HepG2 (cell line): ENCODE measurements around the gene SDC4. TPM values are rescaled to one million over a fixed set of nuclear protein-coding genes. Genes with fewer than 3 reads are reported as not detected.

Source experiments
- DPF2 ChIP-seq: sonication (generic); formaldehyde crosslinking; IDR thresholded peaks from 2 replicates; pipeline ENCODE4 v1.4.0; 2020; ENCODE audit warnings: mild to moderate bottlenecking, low read depth, missing genetic modification reagents, borderline replicate concordance
- HNRNPL ChIP-seq: fragments of 200-400 bp; formaldehyde crosslinking; IDR thresholded peaks from 2 replicates; pipeline ENCODE4 v1.6.1; 2017; ENCODE audit warnings: mild to moderate bottlenecking, low read depth, low read length
- KDM6A ChIP-seq: IDR thresholded peaks from 2 replicates; pipeline ENCODE4 v1.6.1; 2016; ENCODE audit warnings: low read depth
- KLF12 ChIP-seq: sonication (generic); formaldehyde crosslinking; IDR thresholded peaks from 2 replicates; pipeline ENCODE4 v1.4.0; 2020; ENCODE audit warnings: missing genetic modification reagents, borderline replicate concordance
- KMT2A ChIP-seq: sonication (generic); formaldehyde crosslinking; IDR thresholded peaks from 2 replicates; pipeline ENCODE4 v1.4.0; 2020; ENCODE audit warnings: missing genetic modification reagents
- KMT2B ChIP-seq: IDR thresholded peaks from 2 replicates; pipeline ENCODE4 v1.6.1; 2016; ENCODE audit warnings: missing genetic modification reagents, missing compliant biosample characterization
- MIXL1 ChIP-seq: IDR thresholded peaks from 2 replicates; pipeline ENCODE4 v1.6.1; 2016
- MTA3 ChIP-seq: sonication (generic); formaldehyde crosslinking; IDR thresholded peaks from 2 replicates; pipeline ENCODE4 v1.4.0; 2020; ENCODE audit warnings: missing genetic modification reagents
- RXRA ChIP-seq: sonication (generic); formaldehyde crosslinking; IDR thresholded peaks from 2 replicates; pipeline ENCODE4 v1.5.1; 2020; ENCODE audit warnings: missing genetic modification reagents
- ZC3H4 ChIP-seq: sonication (generic); formaldehyde crosslinking; IDR thresholded peaks from 2 replicates; pipeline ENCODE4 v1.4.0; 2020; ENCODE audit warnings: missing genetic modification reagents, borderline replicate concordance
- ZFY ChIP-seq: sonication (generic); formaldehyde crosslinking; IDR thresholded peaks from 2 replicates; pipeline ENCODE4 v1.4.0; 2020; ENCODE audit warnings: missing genetic modification reagents
- ZNF274 ChIP-seq: sonication (generic); formaldehyde crosslinking; IDR thresholded peaks from 2 replicates; pipeline ENCODE4 v1.5.1; 2020; ENCODE audit warnings: mild to moderate bottlenecking, missing genetic modification reagents
- ZNF543 ChIP-seq: sonication (generic); formaldehyde crosslinking; IDR thresholded peaks from 2 replicates; pipeline ENCODE4 v1.4.0; 2020; ENCODE audit warnings: mild to moderate bottlenecking, missing genetic modification reagents
- ZNF558 ChIP-seq: sonication (generic); formaldehyde crosslinking; IDR thresholded peaks from 2 replicates; pipeline ENCODE4 v1.9.0; 2022; ENCODE audit warnings: mild to moderate bottlenecking, missing genetic modification reagents, borderline replicate concordance
- ZNF792 ChIP-seq: IDR thresholded peaks from 2 replicates; pipeline ENCODE4 v1.6.1; 2016
- polyA plus RNA-seq, 8 experiments: library from polyadenylated mRNA; depleted of rRNA in 3 of 8; stranded (reverse) in 7 of 8; unstranded in 1 of 8; fragments of >200 nt; fragmentation: Illumina TruSeq in 4 of 8; extraction: Trizol in 4 of 8; gene quantifications; 2 replicates each; pipeline versions ENCODE4 v1.2.1 to v1.2.3, GENCODE V29; 2011 to 2016; ENCODE audit warnings: low read depth in 4 of 8, missing spikeins in 1 of 8, mixed read lengths in 1 of 8; ENCODE audit not compliant: insufficient read depth in 1 of 8
- total RNA-seq, 5 experiments: library from RNA; depleted of rRNA; stranded (reverse); fragments of >200 nt; fragmentation: Illumina TruSeq; extraction: Trizol; gene quantifications; 2 replicates each; pipeline ENCODE4 v1.2.3, GENCODE V29; 2016; ENCODE audit warnings: low read depth in 1 of 5
- TF ChIP-seq, protein P1 (sequence below): sonication (generic); formaldehyde crosslinking; IDR thresholded peaks from 2 replicates; pipeline ENCODE4 v1.5.1; 2020; ENCODE audit warnings: missing genetic modification reagents, mild to moderate bottlenecking, borderline replicate concordance
- TF ChIP-seq, protein P2 (sequence below): sonication (generic); formaldehyde crosslinking; IDR thresholded peaks from 2 replicates; pipeline ENCODE4 v1.4.0; 2020; ENCODE audit warnings: mild to moderate bottlenecking, missing genetic modification reagents, borderline replicate concordance
- TF ChIP-seq, protein P3 (sequence below): sonication (generic); formaldehyde crosslinking; IDR thresholded peaks from 2 replicates; pipeline ENCODE4 v1.5.0; 2020; ENCODE audit warnings: mild to moderate bottlenecking, missing genetic modification reagents, moderate library complexity
- TF ChIP-seq, protein P4 (sequence below): sonication (generic); formaldehyde crosslinking; conservative IDR thresholded peaks from 2 replicates; pipeline ENCODE4 v1.8.0; 2022; ENCODE audit warnings: mild to moderate bottlenecking, moderate library complexity, missing genetic modification reagents
- TF ChIP-seq, protein P5 (sequence below): sonication (generic); formaldehyde crosslinking; IDR thresholded peaks from 2 replicates; pipeline ENCODE4 v1.4.0; 2020; ENCODE audit warnings: missing genetic modification reagents

SDC4 gene
- total and polyA plus RNA-seq, 2 of the 13 experiments (the other 11 are each of a cell fraction or from before 2014, with no cell fraction given), result 49.0 to 65.1 TPM

DNA sequence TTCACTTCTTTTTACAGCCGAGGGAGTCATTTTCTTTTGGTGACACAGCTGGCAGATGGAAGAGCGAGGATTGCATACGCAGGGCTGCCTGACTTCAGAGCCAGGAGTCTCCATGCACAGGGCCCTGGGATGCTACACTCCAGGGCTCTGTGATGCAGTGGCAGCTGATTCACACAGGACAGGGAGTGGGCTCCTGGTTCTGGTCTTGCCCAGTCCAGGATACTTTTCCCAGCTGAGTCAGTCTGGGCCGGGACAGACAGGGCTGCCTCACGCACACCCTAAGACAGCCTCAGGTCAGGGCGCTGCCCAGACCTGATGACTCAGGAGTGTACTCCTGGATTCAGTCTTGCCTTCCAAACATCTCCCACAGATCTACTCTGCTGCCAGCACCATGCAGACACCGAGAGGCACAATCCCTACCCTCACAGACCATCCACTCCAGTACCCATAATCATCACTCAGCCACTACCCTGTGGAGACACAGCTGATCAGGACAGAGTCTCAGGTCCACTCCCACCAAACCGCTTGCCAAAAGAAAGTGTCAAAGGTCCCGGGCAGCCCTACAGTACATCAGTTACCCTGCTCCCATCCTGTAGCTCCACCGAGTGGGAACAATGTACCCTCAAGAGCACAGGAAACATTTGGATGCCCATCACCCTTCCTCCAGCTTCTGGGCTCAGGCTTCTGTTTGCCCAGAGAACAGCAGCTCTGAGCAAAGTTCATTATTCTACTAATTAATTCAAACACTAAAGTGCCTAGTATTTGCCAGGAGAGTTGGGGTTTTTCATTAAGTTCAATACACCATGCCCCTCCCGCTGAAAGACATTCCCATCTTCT, 11.5 kb downstream of the SDC4 start (continued):
- TF ChIP-seq, protein P1, sequence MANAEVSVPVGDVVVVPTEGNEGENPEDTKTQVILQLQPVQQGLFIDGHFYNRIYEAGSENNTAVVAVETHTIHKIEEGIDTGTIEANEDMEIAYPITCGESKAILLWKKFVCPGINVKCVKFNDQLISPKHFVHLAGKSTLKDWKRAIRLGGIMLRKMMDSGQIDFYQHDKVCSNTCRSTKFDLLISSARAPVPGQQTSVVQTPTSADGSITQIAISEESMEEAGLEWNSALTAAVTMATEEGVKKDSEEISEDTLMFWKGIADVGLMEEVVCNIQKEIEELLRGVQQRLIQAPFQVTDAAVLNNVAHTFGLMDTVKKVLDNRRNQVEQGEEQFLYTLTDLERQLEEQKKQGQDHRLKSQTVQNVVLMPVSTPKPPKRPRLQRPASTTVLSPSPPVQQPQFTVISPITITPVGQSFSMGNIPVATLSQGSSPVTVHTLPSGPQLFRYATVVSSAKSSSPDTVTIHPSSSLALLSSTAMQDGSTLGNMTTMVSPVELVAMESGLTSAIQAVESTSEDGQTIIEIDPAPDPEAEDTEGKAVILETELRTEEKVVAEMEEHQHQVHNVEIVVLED (CRISPR knock-in tag), result 0 out of 2 replicates have a peak, but pooled peaks have one; percentile 40
- TF ChIP-seq KMT2A (CRISPR knock-in tag), result no peak
- TF ChIP-seq KMT2B (CRISPR knock-in tag), result 0 out of 2 replicates have a peak, but pooled peaks have one; percentile 10
- peak; percentile 29; the same call in 1 of the 2 replicates for TF ChIP-seq KLF12 (CRISPR knock-in tag)
- TF ChIP-seq RXRA (CRISPR knock-in tag), result 0 out of 2 replicates have a peak, but pooled peaks have one; percentile 20
- TF ChIP-seq ZFY, result peak; percentile 18; the same call in 1 of the 2 replicates
- TF ChIP-seq, protein P2, sequence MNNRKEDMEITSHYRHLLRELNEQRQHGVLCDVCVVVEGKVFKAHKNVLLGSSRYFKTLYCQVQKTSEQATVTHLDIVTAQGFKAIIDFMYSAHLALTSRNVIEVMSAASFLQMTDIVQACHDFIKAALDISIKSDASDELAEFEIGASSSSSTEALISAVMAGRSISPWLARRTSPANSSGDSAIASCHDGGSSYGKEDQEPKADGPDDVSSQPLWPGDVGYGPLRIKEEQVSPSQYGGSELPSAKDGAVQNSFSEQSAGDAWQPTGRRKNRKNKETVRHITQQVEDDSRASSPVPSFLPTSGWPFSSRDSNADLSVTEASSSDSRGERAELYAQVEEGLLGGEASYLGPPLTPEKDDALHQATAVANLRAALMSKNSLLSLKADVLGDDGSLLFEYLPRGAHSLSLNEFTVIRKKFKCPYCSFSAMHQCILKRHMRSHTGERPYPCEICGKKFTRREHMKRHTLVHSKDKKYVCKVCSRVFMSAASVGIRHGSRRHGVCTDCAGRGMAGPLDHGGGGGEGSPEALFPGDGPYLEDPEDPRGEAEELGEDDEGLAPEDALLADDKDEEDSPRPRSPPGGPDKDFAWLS, result 0 out of 2 replicates have a peak, but pooled peaks have one; percentile 9
- TF ChIP-seq KDM6A (CRISPR knock-in tag), result 0 out of 2 replicates have a peak, but pooled peaks have one; percentile 31
- TF ChIP-seq ZC3H4, result 0 out of 2 replicates have a peak, but pooled peaks have one; percentile 44
- TF ChIP-seq ZNF274 (CRISPR knock-in tag), result no peak
- TF ChIP-seq DPF2 (CRISPR knock-in tag), result 0 out of 2 replicates have a peak, but pooled peaks have one; percentile 36
- TF ChIP-seq ZNF792 (CRISPR knock-in tag), result peak; percentile 12; the same call in 1 of the 2 replicates
- TF ChIP-seq ZNF543 (CRISPR knock-in tag), result peak; percentile 70; the same call in 1 of the 2 replicates
- TF ChIP-seq, protein P3, sequence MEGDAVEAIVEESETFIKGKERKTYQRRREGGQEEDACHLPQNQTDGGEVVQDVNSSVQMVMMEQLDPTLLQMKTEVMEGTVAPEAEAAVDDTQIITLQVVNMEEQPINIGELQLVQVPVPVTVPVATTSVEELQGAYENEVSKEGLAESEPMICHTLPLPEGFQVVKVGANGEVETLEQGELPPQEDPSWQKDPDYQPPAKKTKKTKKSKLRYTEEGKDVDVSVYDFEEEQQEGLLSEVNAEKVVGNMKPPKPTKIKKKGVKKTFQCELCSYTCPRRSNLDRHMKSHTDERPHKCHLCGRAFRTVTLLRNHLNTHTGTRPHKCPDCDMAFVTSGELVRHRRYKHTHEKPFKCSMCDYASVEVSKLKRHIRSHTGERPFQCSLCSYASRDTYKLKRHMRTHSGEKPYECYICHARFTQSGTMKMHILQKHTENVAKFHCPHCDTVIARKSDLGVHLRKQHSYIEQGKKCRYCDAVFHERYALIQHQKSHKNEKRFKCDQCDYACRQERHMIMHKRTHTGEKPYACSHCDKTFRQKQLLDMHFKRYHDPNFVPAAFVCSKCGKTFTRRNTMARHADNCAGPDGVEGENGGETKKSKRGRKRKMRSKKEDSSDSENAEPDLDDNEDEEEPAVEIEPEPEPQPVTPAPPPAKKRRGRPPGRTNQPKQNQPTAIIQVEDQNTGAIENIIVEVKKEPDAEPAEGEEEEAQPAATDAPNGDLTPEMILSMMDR (CRISPR knock-in tag), result peak; percentile 63
- TF ChIP-seq MTA3, result 0 out of 2 replicates have a peak, but pooled peaks have one; percentile 3
- 0 out of 2 replicates have a peak, but pooled peaks have one; percentile 34 for TF ChIP-seq HNRNPL
- TF ChIP-seq, protein P4, sequence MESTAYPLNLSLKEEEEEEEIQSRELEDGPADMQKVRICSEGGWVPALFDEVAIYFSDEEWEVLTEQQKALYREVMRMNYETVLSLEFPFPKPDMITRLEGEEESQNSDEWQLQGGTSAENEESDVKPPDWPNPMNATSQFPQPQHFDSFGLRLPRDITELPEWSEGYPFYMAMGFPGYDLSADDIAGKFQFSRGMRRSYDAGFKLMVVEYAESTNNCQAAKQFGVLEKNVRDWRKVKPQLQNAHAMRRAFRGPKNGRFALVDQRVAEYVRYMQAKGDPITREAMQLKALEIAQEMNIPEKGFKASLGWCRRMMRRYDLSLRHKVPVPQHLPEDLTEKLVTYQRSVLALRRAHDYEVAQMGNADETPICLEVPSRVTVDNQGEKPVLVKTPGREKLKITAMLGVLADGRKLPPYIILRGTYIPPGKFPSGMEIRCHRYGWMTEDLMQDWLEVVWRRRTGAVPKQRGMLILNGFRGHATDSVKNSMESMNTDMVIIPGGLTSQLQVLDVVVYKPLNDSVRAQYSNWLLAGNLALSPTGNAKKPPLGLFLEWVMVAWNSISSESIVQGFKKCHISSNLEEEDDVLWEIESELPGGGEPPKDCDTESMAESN (CRISPR knock-in tag), result 0 out of 2 replicates have a peak, but pooled peaks have one; percentile 47
- TF ChIP-seq MIXL1 (CRISPR knock-in tag), result peak; percentile 73; the same call in 1 of the 2 replicates
- TF ChIP-seq, protein P5, sequence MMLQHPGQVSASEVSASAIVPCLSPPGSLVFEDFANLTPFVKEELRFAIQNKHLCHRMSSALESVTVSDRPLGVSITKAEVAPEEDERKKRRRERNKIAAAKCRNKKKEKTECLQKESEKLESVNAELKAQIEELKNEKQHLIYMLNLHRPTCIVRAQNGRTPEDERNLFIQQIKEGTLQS (CRISPR knock-in tag), result 0 out of 2 replicates have a peak, but pooled peaks have one; percentile 31
- no peak for TF ChIP-seq ZNF558 (CRISPR knock-in tag)
